ENCODE measurements around the gene SMAP2. TPM values are rescaled to one million over a fixed set of nuclear protein-coding genes. Genes with fewer than 3 reads are reported as not detected.
A peak's percentile ranks its signal among the peaks of the same experiment; 100 is the strongest.

The SMAP2 gene
- total RNA-seq, 2 experiments from 2014 or later = 116 to 145 TPM

DNA sequence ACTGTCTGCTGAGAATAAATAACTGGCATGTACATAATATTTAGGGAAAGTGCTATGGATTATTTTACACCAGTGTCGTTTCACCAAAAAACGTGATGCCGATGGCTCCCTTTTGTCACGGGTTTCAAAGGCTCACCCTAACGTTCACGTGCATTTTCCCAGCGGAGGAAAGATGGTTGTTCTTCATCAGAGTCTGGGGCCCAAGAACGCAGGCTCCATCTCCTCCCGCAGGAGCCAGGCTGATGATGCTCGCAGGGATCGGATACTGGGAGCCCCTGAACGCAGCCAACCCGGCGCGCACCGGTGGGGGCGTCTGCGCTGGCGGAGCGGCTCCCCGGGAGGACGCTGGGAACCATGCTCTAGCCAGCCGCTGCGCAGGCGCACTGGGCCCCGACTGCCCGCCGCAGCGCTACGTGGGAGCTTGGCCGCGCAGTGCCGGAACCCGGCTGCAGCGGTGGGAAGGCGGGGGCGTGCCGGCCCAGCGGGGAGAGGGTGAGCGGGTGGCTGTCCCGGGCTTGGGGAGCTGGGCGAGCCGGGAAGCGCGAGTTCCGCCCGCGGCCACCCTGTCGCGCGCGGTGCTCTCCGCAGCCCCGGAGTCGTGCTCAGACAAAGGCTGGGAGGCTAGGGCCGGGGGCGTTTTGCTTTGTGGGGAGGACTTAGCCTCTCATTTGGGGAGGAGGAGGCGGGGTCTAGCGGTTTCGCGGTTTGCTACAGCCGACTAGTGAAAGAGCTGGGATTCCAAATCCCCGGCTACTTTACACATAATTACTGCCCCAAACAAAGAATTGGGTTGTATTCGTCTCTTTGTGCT is 76.4 kb downstream of the SMAP2 start, which contains the start of gene ZFP69B:
TSS of gene ZFP69B (plus strand) at position 793 of the 811 bp plus-strand sequence. CDS start 486 bp downstream, outside the sequence.
- Mint-ChIP-seq H3K4me1 (peaks cover 24% of the 10 kb centered on the region), H3K36me3 (peaks cover 61% of the 10 kb centered on the region), H3K4me3 (peak within 1 kb of the TSS; percentile 90), H3K27ac (peak within 1 kb of the TSS; percentile 87), H3K27me3 (no peaks in the 10 kb centered on the region), H3K9me3 (ENCODE audit: low read depth) (peaks cover 38% of the 10 kb centered on the region)
- CTCF ChIA-PET = interaction anchor here (0.8 to 2.0 kb wide), 8 partner anchors 10 to 297 kb away, joined by 3 to 7 read pairs (median 4); partner anchors contain the start of gene EXO5
- ATAC-seq (peak; percentile 90), DNase-seq (peak; percentile 93)

DNA sequence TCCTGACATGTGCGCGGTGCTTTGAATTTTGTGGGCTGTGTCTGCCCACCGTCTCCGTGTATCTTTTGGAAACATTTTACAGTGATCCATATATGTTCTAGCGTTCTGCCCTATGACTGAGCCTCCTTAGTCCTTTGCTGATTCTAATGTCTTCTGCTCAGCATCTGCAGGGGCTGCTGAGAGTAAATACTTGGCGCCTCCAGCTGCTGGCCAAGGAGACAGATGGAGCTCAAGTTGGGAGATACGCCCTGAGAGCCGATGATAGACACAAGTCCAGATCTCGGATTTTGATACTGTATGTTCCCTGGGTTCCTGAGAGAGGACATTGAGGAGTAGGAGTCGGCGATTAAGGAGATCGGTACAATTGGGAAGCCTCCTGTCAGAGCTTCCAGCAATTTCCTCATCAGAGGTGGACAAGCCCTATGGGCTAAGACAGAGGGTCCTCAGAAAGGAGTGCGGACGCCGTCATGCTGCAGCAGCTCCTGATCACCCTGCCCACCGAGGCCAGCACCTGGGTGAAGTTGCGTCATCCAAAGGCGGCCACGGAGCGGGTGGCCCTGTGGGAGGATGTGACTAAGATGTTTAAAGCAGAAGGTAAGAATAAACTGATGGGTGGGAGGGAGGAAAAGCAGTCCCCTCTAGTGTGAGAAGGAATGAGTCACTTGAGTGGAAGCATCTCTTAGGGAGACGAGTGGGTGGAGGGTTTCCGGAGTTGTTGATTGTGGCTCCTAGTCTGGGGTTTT is 77.1 kb downstream of the SMAP2 start:
- ATAC-seq (peak; percentile 69), DNase-seq (peak; percentile 89)
- CTCF ChIA-PET = interaction anchor here (0.6 to 2.0 kb wide), 9 partner anchors 11 to 307 kb away, joined by 3 to 7 read pairs (median 3); partner anchors contain the start of gene EXO5
- Mint-ChIP-seq H3K4me3 (peak overlapping the region; percentile 90), H3K36me3 (peaks cover 62% of the 10 kb centered on the region), H3K9me3 (ENCODE audit: low read depth) (peaks cover 36% of the 10 kb centered on the region), H3K4me1 (peaks cover 24% of the 10 kb centered on the region), H3K27ac (peak overlapping the region; percentile 87), H3K27me3 (no peaks in the 10 kb centered on the region)

DNA sequence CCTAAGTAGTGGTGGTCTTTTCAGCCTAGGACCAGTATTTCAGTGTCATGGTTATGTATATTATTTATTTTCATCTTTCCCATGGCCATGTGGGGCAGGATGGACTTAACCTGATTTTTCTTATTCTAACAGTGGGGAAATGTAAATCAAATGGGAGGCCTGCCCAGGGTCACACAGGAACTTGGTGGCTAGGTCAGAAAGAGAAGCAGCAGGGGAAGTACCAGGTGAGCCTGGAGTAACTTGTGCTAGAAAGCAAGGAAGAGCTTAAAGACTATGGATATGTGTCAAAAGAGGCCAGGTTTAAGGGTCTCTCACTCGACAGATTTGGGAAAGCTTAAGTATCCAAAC is 77.7 kb downstream of the SMAP2 start:
- H3K4me1 Mint-ChIP-seq = peaks cover 24% of the 10 kb centered on the region
- peak overlapping the region; percentile 90 for H3K4me3 Mint-ChIP-seq
- DNase-seq (no peak), ATAC-seq (no peak)
- no peaks in the 10 kb centered on the region for H3K27me3 Mint-ChIP-seq
- peak overlapping the region; percentile 87 for H3K27ac Mint-ChIP-seq
- H3K9me3 Mint-ChIP-seq (ENCODE audit: low read depth) = peaks cover 34% of the 10 kb centered on the region
- peaks cover 62% of the 10 kb centered on the region for H3K36me3 Mint-ChIP-seq
- CTCF ChIA-PET = interaction anchor here (0.6 to 2.0 kb wide), 5 partner anchors 27 to 307 kb away, joined by 3 to 5 read pairs (median 3); partner anchors contain the start of gene EXO5

DNA sequence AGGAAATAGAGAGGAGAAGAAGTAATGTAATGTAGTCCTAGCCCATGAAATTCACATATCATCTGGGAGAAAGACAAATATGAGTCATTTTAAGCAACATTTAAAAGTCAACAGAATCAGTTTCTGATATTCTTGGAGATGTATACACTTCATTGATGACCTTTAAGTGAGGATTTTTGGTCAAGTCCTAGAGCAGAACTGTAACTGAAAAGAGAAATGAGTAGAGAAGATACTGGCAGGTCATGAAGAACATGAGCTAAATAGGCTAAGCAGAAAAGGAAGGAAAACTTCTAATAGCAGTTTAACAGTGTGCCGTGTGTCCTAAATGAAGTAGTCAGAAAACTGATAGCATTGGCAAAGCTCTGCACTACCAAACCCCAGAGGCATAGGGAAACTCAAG is 81.3 kb downstream of the SMAP2 start:
- peaks cover 23% of the 10 kb centered on the region for H3K4me1 Mint-ChIP-seq
- H3K36me3 Mint-ChIP-seq = peaks cover 84% of the 10 kb centered on the region
- no peak overlapping the region for H3K27ac Mint-ChIP-seq
- H3K9me3 Mint-ChIP-seq (ENCODE audit: low read depth) = peaks cover 58% of the 10 kb centered on the region
- ATAC-seq = no peak
- no peak overlapping the region for H3K4me3 Mint-ChIP-seq
- no peak for DNase-seq
- H3K27me3 Mint-ChIP-seq = no peaks in the 10 kb centered on the region
- CTCF ChIA-PET = interaction anchor here (0.6 kb wide), 1 partner anchor 126 kb away, joined by 3 read pairs; no protein-coding TSS in a partner anchor

DNA sequence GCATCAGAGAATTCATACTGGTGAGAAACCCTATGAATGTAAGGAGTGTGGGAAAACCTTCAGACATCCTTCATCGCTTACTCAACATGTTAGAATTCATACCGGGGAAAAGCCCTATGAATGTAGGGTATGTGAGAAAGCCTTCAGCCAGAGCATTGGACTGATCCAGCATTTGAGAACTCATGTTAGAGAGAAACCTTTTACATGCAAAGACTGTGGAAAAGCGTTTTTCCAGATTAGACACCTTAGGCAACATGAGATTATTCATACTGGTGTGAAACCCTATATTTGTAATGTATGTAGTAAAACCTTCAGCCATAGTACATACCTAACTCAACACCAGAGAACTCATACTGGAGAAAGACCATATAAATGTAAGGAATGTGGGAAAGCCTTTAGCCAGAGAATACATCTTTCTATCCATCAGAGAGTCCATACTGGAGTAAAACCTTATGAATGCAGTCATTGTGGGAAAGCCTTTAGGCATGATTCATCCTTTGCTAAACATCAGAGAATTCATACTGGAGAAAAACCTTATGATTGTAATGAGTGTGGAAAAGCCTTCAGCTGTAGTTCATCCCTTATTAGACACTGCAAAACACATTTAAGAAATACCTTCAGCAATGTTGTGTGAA is 89.5 kb downstream of the SMAP2 start:
- DNase-seq = no peak
- no peak for ATAC-seq
- Mint-ChIP-seq H3K9me3 (ENCODE audit: low read depth) (peaks cover 59% of the 10 kb centered on the region), H3K36me3 (peaks cover 71% of the 10 kb centered on the region), H3K27ac (no peak overlapping the region), H3K4me1 (peaks cover 8% of the 10 kb centered on the region), H3K4me3 (no peak overlapping the region), H3K27me3 (no peaks in the 10 kb centered on the region)
- CTCF ChIA-PET = no interaction called here

DNA sequence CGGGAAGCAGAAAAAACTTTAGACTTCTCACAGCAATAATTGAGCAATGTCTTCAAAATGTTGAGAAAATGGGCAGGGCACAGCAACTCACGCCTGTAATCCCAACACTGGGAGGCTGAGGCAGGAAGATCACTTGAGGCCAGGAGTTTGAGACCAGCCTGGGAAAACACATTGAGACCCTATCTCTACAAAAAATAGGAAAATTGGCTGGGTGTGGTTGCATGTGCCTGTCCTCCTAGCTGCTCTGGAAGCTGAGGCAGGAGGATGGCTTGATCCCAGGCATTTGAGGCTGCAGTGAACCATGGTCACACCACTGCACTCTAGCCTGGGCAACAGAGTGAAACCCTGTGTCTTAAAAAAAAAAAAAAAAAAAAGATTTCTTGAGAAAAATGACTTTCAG is 95.8 kb downstream of the SMAP2 start:
- no peak overlapping the region for H3K27ac Mint-ChIP-seq
- H3K4me1 Mint-ChIP-seq = no peaks in the 10 kb centered on the region
- peaks cover 53% of the 10 kb centered on the region for H3K9me3 Mint-ChIP-seq (ENCODE audit: low read depth)
- peaks cover 47% of the 10 kb centered on the region for H3K36me3 Mint-ChIP-seq
- ATAC-seq (no peak), DNase-seq (no peak)
- no peaks in the 10 kb centered on the region for H3K27me3 Mint-ChIP-seq
- CTCF ChIA-PET = interaction anchor here (0.7 kb wide), 1 partner anchor 315 kb away, joined by 3 read pairs; no protein-coding TSS in a partner anchor
- H3K4me3 Mint-ChIP-seq = no peak overlapping the region

Other genes with a start within 250 kb of the SMAP2 start
- gene RLF, start 212.3 kb upstream of the SMAP2 start, total RNA-seq = 10 to 100 TPM; 18.8 to 21.4 TPM
- gene TMCO2, start 125.8 kb upstream of the SMAP2 start, total RNA-seq = under 1 TPM in 1 of 2 experiments, not detected in 1; 0.41 TPM
- gene ZMPSTE24, start 115.5 kb upstream of the SMAP2 start, total RNA-seq = 10 to 100 TPM; 23.3 to 41.1 TPM
- 10 to 100 TPM in 1 of 2 experiments, 1 to 10 TPM in 1; 8.3 to 12.4 TPM for gene COL9A2, start 56.4 kb upstream of the SMAP2 start, total RNA-seq
- gene ZFP69B, start 76.7 kb downstream of the SMAP2 start, total RNA-seq = 1 to 10 TPM; 3.8 to 5.1 TPM
- gene ZFP69, start 103.6 kb downstream of the SMAP2 start, total RNA-seq = 1 to 10 TPM; 1.4 TPM
- 10 to 100 TPM; 15.4 to 15.9 TPM for gene EXO5, start 135.0 kb downstream of the SMAP2 start, total RNA-seq
- 10 to 100 TPM in 1 of 2 experiments, 1 to 10 TPM in 1; 8.7 to 10.0 TPM for gene ZNF684, start 157.9 kb downstream of the SMAP2 start, total RNA-seq

Measured in activated CD8-positive, alpha-beta memory T cell treated with anti-CD3 and anti-CD28 coated beads, Interleukin-2, amount 10 ng/mL, durations not matched to agents 7 days and 5 days (primary cell).